Hindlimb muscle (tissue), 1 donor: Measurements from ENCODE around the gene STARD3. TPM values are rescaled to one million over a fixed set of nuclear protein-coding genes. Genes with fewer than 3 reads are reported as not detected.

ENCODE experiments used
- DNase-seq: peaks from one replicate; pipeline ENCODE4 v3.0.0-alpha.2; 2013
- polyA plus RNA-seq: library from polyadenylated mRNA; unstranded; fragments of 120-200 nt; gene quantifications from one replicate; pipeline ENCODE4 v1.2.1, GENCODE V29; 2013; ENCODE audit not compliant: insufficient read length

The STARD3 gene
- polyA plus RNA-seq, 1 donor, result 36.2 TPM

GRCh38 chr17:39604911-39605491, 31.9 kb upstream of the STARD3 start:
- no peak for DNase-seq

- DNase-seq, result no peak
Measured at GRCh38 chr17:39605492-39606433, 31.2 kb upstream of the STARD3 start.

GRCh38 chr17:39606434-39607056, 30.4 kb upstream of the STARD3 start:
- DNase-seq, result no peak

GRCh38 chr17:39607057-39607850, 29.7 kb upstream of the STARD3 start:
- DNase-seq, result no peak

- DNase-seq, result no peak
Measured at GRCh38 chr17:39607851-39608130, 29.2 kb upstream of the STARD3 start, which contains the start of gene NEUROD2. Gene NEUROD2, minus strand, starts transcription at chr17:39607920. Its CDS starts 1,321 bp downstream, at chr17:39606599.

GRCh38 chr17:39608142-39608981, 28.6 kb upstream of the STARD3 start:
- no peak for DNase-seq

- DNase-seq, result no peak
Measured at GRCh38 chr17:39609416-39610025, 27.4 kb upstream of the STARD3 start.

GRCh38 chr17:39611401-39612112, 25.4 kb upstream of the STARD3 start:
- DNase-seq, result no peak

GRCh38 chr17:39612291-39612894, 24.6 kb upstream of the STARD3 start:
- DNase-seq, result no peak

GRCh38 chr17:39612935-39613464, 23.9 kb upstream of the STARD3 start:
- no peak for DNase-seq

- no peak for DNase-seq
Measured at GRCh38 chr17:39614545-39615157, 22.3 kb upstream of the STARD3 start.

GRCh38 chr17:39615434-39615833, 21.5 kb upstream of the STARD3 start:
- no peak for DNase-seq

- no peak for DNase-seq
Measured at GRCh38 chr17:39617100-39617445, 19.9 kb upstream of the STARD3 start.

- DNase-seq, result no peak
Measured at GRCh38 chr17:39617446-39618245, 19.3 kb upstream of the STARD3 start.

GRCh38 chr17:39618246-39618913, 18.6 kb upstream of the STARD3 start:
- DNase-seq, result no peak

- DNase-seq, result no peak
Measured at GRCh38 chr17:39618956-39619785, 17.8 kb upstream of the STARD3 start.

- DNase-seq, result no peak
Measured at GRCh38 chr17:39619786-39620101, 17.2 kb upstream of the STARD3 start.
